ENCODE data around the gene FAM25G. TPM values are rescaled to one million over a fixed set of nuclear protein-coding genes. Genes with fewer than 3 reads are reported as not detected.
A peak's percentile ranks its signal among the peaks of the same experiment; 100 is the strongest.
"Not testable (repeated sequence)": the region's sequence is repeated elsewhere in the genome, so short reads cannot be mapped to it uniquely, and the experiment has no call there.

The FAM25G gene
- total RNA-seq, 1 donor from 2014 or later = not detected

- TF ChIP-seq CTCF (conservative IDR thresholded peaks at IDR 0.05) = peak; percentile 52
- H3K27me3 Mint-ChIP-seq (ENCODE audit: low read depth); H3K27ac Mint-ChIP-seq (ENCODE audit: unreplicated experiment); H3K36me3 Mint-ChIP-seq (ENCODE audit: low read depth); H3K9me3 Mint-ChIP-seq: not testable (repeated sequence)
- peaks cover 14% of the 10 kb centered on the region for H3K4me1 Mint-ChIP-seq
- peak; percentile 33 for DNase-seq (ENCODE audit: low read depth, low spot score)
- H3K4me3 Mint-ChIP-seq = peak overlapping the region; percentile 69
Measured at GRCh38 chr10:47461261-47461687, 30.2 kb downstream of the FAM25G start.

- H3K4me1 Mint-ChIP-seq = peaks cover 13% of the 10 kb centered on the region
- no peak overlapping the region for H3K4me3 Mint-ChIP-seq
- no peaks in the 10 kb centered on the region for H3K27me3 Mint-ChIP-seq (ENCODE audit: low read depth)
- DNase-seq (ENCODE audit: low read depth, low spot score) = no peak
- no peak overlapping the region for H3K27ac Mint-ChIP-seq (ENCODE audit: unreplicated experiment)
- no peak for TF ChIP-seq CTCF (conservative IDR thresholded peaks at IDR 0.05)
- H3K36me3 Mint-ChIP-seq (ENCODE audit: low read depth) = no peaks in the 10 kb centered on the region
- H3K9me3 Mint-ChIP-seq = no peaks in the 10 kb centered on the region
Measured at GRCh38 chr10:47458466-47459154, 32.9 kb downstream of the FAM25G start.

DNA sequence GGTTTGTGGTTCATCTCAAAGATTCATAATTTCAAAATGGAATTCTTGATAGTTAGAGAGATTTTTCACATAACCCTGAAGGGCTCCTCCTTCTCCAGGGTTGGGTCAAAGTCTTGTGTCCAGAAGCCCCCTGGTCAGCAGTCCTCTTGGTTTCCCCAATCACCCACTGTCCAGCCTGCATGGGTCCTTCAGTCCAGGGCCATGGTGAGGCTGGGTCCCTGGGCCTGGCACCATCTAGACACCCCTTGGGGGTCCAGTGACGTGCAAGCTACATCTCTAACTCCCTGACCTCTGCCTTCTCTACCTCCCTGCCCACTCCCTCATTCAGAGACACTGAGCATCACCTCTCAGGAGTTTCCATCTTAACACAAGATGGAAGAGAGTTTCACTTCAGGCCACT, 33.7 kb downstream of the FAM25G start:
- H3K4me3 Mint-ChIP-seq = no peak overlapping the region
- no peak for DNase-seq (ENCODE audit: low read depth, low spot score)
- no peaks in the 10 kb centered on the region for H3K9me3 Mint-ChIP-seq
- no peak for TF ChIP-seq CTCF (conservative IDR thresholded peaks at IDR 0.05)
- H3K27me3 Mint-ChIP-seq (ENCODE audit: low read depth) = no peaks in the 10 kb centered on the region
- no peak overlapping the region for H3K27ac Mint-ChIP-seq (ENCODE audit: unreplicated experiment)
- H3K36me3 Mint-ChIP-seq (ENCODE audit: low read depth) = no peaks in the 10 kb centered on the region
- H3K4me1 Mint-ChIP-seq = peaks cover 13% of the 10 kb centered on the region

- Mint-ChIP-seq H3K27ac (ENCODE audit: unreplicated experiment) (no peak overlapping the region), H3K4me3 (no peak overlapping the region), H3K9me3 (no peaks in the 10 kb centered on the region), H3K36me3 (ENCODE audit: low read depth) (no peaks in the 10 kb centered on the region), H3K4me1 (peaks cover 13% of the 10 kb centered on the region), H3K27me3 (ENCODE audit: low read depth) (no peaks in the 10 kb centered on the region)
- no peak for DNase-seq (ENCODE audit: low read depth, low spot score)
- TF ChIP-seq CTCF (conservative IDR thresholded peaks at IDR 0.05) = no peak
Measured at GRCh38 chr10:47457528-47457820, 34.0 kb downstream of the FAM25G start.

- Mint-ChIP-seq H3K27ac (ENCODE audit: unreplicated experiment) (no peak overlapping the region), H3K27me3 (ENCODE audit: low read depth) (no peaks in the 10 kb centered on the region), H3K9me3 (no peaks in the 10 kb centered on the region), H3K4me1 (peaks cover 13% of the 10 kb centered on the region), H3K4me3 (no peak overlapping the region), H3K36me3 (ENCODE audit: low read depth) (no peaks in the 10 kb centered on the region)
- no peak for TF ChIP-seq CTCF (conservative IDR thresholded peaks at IDR 0.05)
- DNase-seq (ENCODE audit: low read depth, low spot score) = no peak
Measured at GRCh38 chr10:47456794-47457527, 34.5 kb downstream of the FAM25G start.

All from neural crest cell (in vitro differentiated cells).